HEK293 (cell line): ENCODE results near the gene SEMG2.

Experiments
- CTCF ChIA-PET: fragments of 350-600 bp; formaldehyde crosslinking; extraction: SDS; loops from one replicate; lab custom pipeline; 2021; ENCODE audit warnings: antibody characterized with exemption; lab: Yijun Ruan, JAX
- POLR2A ChIA-PET: fragments of 300-600 bp; formaldehyde crosslinking; extraction: SDS; loops from one replicate; lab custom pipeline; 2020; ENCODE audit warnings: antibody characterized with exemption, inconsistent platforms; lab: Yijun Ruan, JAX
- H3K27ac ChIP-seq: fragments of 200-500 bp; sonication (Bioruptor generic); 2 replicates; pipeline ENCODE4 v1.5.1; 2014; ENCODE audit warnings: low read depth, low read length, control low read depth, inconsistent platforms; ENCODE audit errors: extremely low read depth
- H3K36me3 ChIP-seq, 2 experiments: fragments of 200-500 bp in 1 of 2; sonication (Bioruptor generic) in 1 of 2; 1 replicate in 1 of 2; 2 replicates in 1 of 2; pipeline ENCODE4 v1.5.1; 2014 to 2017; ENCODE audit warnings: inconsistent platforms in 2 of 2, low read length in 2 of 2; ENCODE audit not compliant: control insufficient read depth in 2 of 2, insufficient read depth in 1 of 2
- H3K4me1 ChIP-seq: fragments of 200-500 bp; sonication (Bioruptor generic); 2 replicates; pipeline ENCODE4 v1.5.1; 2014; ENCODE audit warnings: mild to moderate bottlenecking, low read length, inconsistent platforms; ENCODE audit not compliant: control insufficient read depth, insufficient read depth
- H3K4me3 ChIP-seq: 2 replicates; pipeline ENCODE4 v1.5.1; 2011; ENCODE audit warnings: low read depth, mild to moderate bottlenecking, control low read depth, low read length, moderate library complexity
- H3K9me3 ChIP-seq: fragments of 200-500 bp; sonication (Bioruptor generic); 2 replicates; pipeline ENCODE4 v1.5.1; 2014; ENCODE audit warnings: low read depth, low read length, inconsistent platforms; ENCODE audit not compliant: control insufficient read depth, insufficient read depth
- HOXC10 ChIP-seq: sonication (generic); formaldehyde crosslinking; IDR thresholded peaks from 2 replicates; pipeline ENCODE4 v1.8.1; 2023; ENCODE audit warnings: mild to moderate bottlenecking, missing genetic modification reagents
- KLF7 ChIP-seq: fragments of 450-650 bp; formaldehyde crosslinking; IDR thresholded peaks from 2 replicates; pipeline ENCODE4 v1.5.1; 2016; ENCODE audit warnings: missing biosample characterization, missing genetic modification characterization, borderline replicate concordance
- PRDM10 ChIP-seq: fragments of 450-650 bp; formaldehyde crosslinking; IDR thresholded peaks from 2 replicates; pipeline ENCODE4 v1.5.1; 2016; ENCODE audit warnings: missing biosample characterization, missing genetic modification characterization
- SALL2 ChIP-seq: fragments of 450-650 bp; formaldehyde crosslinking; IDR thresholded peaks from 2 replicates; pipeline ENCODE4 v1.5.0; 2017; ENCODE audit warnings: missing biosample characterization, mild to moderate bottlenecking, missing genetic modification characterization, borderline replicate concordance
- ZNF114 ChIP-seq: fragments of 450-650 bp; formaldehyde crosslinking; IDR thresholded peaks from 2 replicates; pipeline ENCODE4 v1.5.0; 2017; ENCODE audit warnings: missing biosample characterization, missing genetic modification characterization
- ZNF146 ChIP-seq: fragments of 450-650 bp; formaldehyde crosslinking; IDR thresholded peaks from 2 replicates; pipeline ENCODE4 v1.5.1; 2016; ENCODE audit warnings: missing biosample characterization, missing genetic modification characterization
- ZNF155 ChIP-seq: fragments of 450-650 bp; formaldehyde crosslinking; IDR thresholded peaks from 2 replicates; pipeline ENCODE4 v1.5.1; 2016; ENCODE audit warnings: missing biosample characterization, missing genetic modification characterization
- ZNF223 ChIP-seq: fragments of 450-650 bp; formaldehyde crosslinking; IDR thresholded peaks from 2 replicates; pipeline ENCODE4 v1.5.1; 2016; ENCODE audit warnings: missing biosample characterization, missing genetic modification characterization
- ZNF335 ChIP-seq: fragments of 450-650 bp; formaldehyde crosslinking; conservative IDR thresholded peaks from 2 replicates; pipeline ENCODE4 v1.5.1; 2016; ENCODE audit warnings: missing biosample characterization, missing genetic modification characterization
- ZNF350 ChIP-seq: fragments of 450-650 bp; formaldehyde crosslinking; IDR thresholded peaks from 2 replicates; pipeline ENCODE4 v1.5.0; 2017; ENCODE audit warnings: missing biosample characterization, mild to moderate bottlenecking, missing genetic modification characterization
- ZNF518A ChIP-seq: fragments of 450-650 bp; formaldehyde crosslinking; conservative IDR thresholded peaks from 2 replicates; pipeline ENCODE4 v1.5.1; 2016; ENCODE audit warnings: low read depth, missing biosample characterization, missing genetic modification characterization
- ZNF555 ChIP-seq: fragments of 450-650 bp; formaldehyde crosslinking; conservative IDR thresholded peaks from 2 replicates; pipeline ENCODE4 v1.5.1; 2017; ENCODE audit warnings: missing biosample characterization, mild to moderate bottlenecking, missing genetic modification characterization, inconsistent platforms
- ZNF561 ChIP-seq: fragments of 450-650 bp; IDR thresholded peaks from 2 replicates; pipeline ENCODE4 v1.5.1; 2018; ENCODE audit warnings: missing biosample characterization, missing genetic modification characterization, borderline replicate concordance
- ZNF654 ChIP-seq: fragments of 450-650 bp; formaldehyde crosslinking; IDR thresholded peaks from 2 replicates; pipeline ENCODE4 v1.5.1; 2016; ENCODE audit warnings: low read depth, missing biosample characterization, missing genetic modification characterization
- ZNF658 ChIP-seq: fragments of 450-650 bp; formaldehyde crosslinking; IDR thresholded peaks from 2 replicates; pipeline ENCODE4; 2016; ENCODE audit warnings: missing biosample characterization, missing genetic modification characterization
- ZNF76 ChIP-seq: fragments of 450-650 bp; formaldehyde crosslinking; IDR thresholded peaks from 2 replicates; pipeline ENCODE4; 2016; ENCODE audit warnings: low read depth, missing biosample characterization, missing genetic modification characterization, borderline replicate concordance
- TF ChIP-seq, protein P1 (sequence below): IDR thresholded peaks from 2 replicates; pipeline ENCODE4 v1.6.1; 2011; ENCODE audit warnings: mild to moderate bottlenecking, low read depth, low read length, borderline replicate concordance
- TF ChIP-seq, protein P2 (sequence below): fragments of 450-650 bp; formaldehyde crosslinking; IDR thresholded peaks from 2 replicates; pipeline ENCODE4; 2016; ENCODE audit warnings: missing biosample characterization, missing genetic modification characterization

SEMG2 gene

GRCh38 chr20:45181639-45182038 is 39.5 kb upstream of the SEMG2 start:
- TF ChIP-seq HOXC10 = no peak
- peak; percentile 72 for TF ChIP-seq ZNF335 (tag by site-specific recombination)
- H3K36me3 ChIP-seq = no peaks in the 10 kb centered on the region
- no peaks in the 10 kb centered on the region for H3K4me1 ChIP-seq
- H3K27ac ChIP-seq = no peak overlapping the region
- no peak overlapping the region for H3K4me3 ChIP-seq
- CTCF ChIA-PET = interaction anchor here (1.0 kb wide), 2 partner anchors 9 to 86 kb away, joined by 3 read pairs; no protein-coding TSS in a partner anchor
- no peaks in the 10 kb centered on the region for H3K9me3 ChIP-seq
- POLR2A ChIA-PET = interaction anchor here (0.5 kb wide), 1 partner anchor 272 kb away, joined by 3 read pairs; no protein-coding TSS in a partner anchor

- no peaks in the 10 kb centered on the region for H3K4me1 ChIP-seq
- CTCF ChIA-PET = interaction anchor here (1.2 kb wide), 1 partner anchor 44 kb away, joined by 4 read pairs; no protein-coding TSS in a partner anchor
- POLR2A ChIA-PET = no interaction called here
These were observed 38.1 kb upstream of the SEMG2 start for GRCh38 chr20:45183084-45183483.

DNA sequence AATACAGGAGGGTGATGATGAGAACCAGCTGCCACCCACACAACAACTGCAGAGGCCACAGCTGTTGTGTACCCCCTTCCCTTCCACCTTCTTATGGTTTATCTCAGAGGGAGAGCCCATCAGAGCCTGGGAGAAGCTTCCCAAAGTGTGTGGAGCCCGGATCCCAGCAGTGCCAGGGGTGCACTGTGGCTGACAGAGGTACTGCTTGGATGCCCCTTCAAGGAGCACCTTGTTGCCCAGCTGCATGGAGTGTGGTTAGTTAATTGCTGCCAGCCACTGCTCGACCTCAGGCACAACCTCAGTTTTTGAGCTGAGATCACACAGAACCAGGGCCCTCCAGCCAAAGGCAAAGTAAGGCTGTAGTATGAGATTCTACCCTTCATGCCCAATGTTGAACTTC is 33.5 kb upstream of the SEMG2 start:
- no peaks in the 10 kb centered on the region for H3K36me3 ChIP-seq
- POLR2A ChIA-PET = no interaction called here
- no peak overlapping the region for H3K4me3 ChIP-seq
- CTCF ChIA-PET = interaction anchor here (0.6 to 0.8 kb wide), 3 partner anchors 33 to 490 kb away, joined by 3 to 4 read pairs (median 3); no protein-coding TSS in a partner anchor
- H3K9me3 ChIP-seq = no peaks in the 10 kb centered on the region
- H3K4me1 ChIP-seq = no peaks in the 10 kb centered on the region
- TF ChIP-seq PRDM10 (peak; percentile 18; the same call in 1 of the 2 replicates), ZNF155 (tag by site-specific recombination) (no peak), KLF7 (tag by site-specific recombination) (no peak), ZNF518A (tag by site-specific recombination) (no peak), ZNF555 (tag by site-specific recombination) (no peak)
- TF ChIP-seq, protein P1, sequence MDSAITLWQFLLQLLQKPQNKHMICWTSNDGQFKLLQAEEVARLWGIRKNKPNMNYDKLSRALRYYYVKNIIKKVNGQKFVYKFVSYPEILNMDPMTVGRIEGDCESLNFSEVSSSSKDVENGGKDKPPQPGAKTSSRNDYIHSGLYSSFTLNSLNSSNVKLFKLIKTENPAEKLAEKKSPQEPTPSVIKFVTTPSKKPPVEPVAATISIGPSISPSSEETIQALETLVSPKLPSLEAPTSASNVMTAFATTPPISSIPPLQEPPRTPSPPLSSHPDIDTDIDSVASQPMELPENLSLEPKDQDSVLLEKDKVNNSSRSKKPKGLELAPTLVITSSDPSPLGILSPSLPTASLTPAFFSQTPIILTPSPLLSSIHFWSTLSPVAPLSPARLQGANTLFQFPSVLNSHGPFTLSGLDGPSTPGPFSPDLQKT = no peak
- H3K27ac ChIP-seq = no peak overlapping the region

More at GRCh38 chr20:45183084-45183483, 38.1 kb upstream of the SEMG2 start:
- H3K27ac ChIP-seq = no peak overlapping the region
- H3K36me3 ChIP-seq = no peaks in the 10 kb centered on the region
- H3K9me3 ChIP-seq = no peaks in the 10 kb centered on the region
- no peak overlapping the region for H3K4me3 ChIP-seq
- TF ChIP-seq ZNF76 (tag by site-specific recombination) = no peak
- no peak for TF ChIP-seq ZNF555 (tag by site-specific recombination)
- TF ChIP-seq ZNF654 (tag by site-specific recombination) = no peak
- no peak for TF ChIP-seq ZNF561 (tag by site-specific recombination)
- no peak for TF ChIP-seq ZNF350 (tag by site-specific recombination)
- no peak for TF ChIP-seq SALL2
- no peak for TF ChIP-seq ZNF146 (tag by site-specific recombination)
- no peak for TF ChIP-seq ZNF223 (tag by site-specific recombination)
- TF ChIP-seq ZNF114 (tag by site-specific recombination) = no peak
- TF ChIP-seq ZNF658 (tag by site-specific recombination) = no peak
- TF ChIP-seq, protein P2, sequence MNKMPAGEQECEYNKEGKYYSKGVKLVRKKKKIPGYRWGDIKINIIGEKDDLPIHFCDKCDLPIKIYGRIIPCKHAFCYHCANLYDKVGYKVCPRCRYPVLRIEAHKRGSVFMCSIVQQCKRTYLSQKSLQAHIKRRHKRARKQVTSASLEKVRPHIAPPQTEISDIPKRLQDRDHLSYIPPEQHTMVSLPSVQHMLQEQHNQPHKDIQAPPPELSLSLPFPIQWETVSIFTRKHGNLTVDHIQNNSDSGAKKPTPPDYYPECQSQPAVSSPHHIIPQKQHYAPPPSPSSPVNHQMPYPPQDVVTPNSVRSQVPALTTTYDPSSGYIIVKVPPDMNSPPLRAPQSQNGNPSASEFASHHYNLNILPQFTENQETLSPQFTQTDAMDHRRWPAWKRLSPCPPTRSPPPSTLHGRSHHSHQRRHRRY (tag by site-specific recombination) = no peak
